HEK293T (cell line): ENCODE measurements around the gene SLC25A28.

Experiments
- ARNT ChIP-seq: fragments of 450-650 bp; IDR thresholded peaks from 2 replicates; pipeline ENCODE4 v1.6.1; 2017; ENCODE audit warnings: mild to moderate bottlenecking
- BHLHE40 ChIP-seq: fragments of 450-650 bp; IDR thresholded peaks from 2 replicates; pipeline ENCODE4 v1.6.1; 2016; ENCODE audit warnings: mild to moderate bottlenecking, moderate library complexity, borderline replicate concordance
- FOXA1 ChIP-seq: fragments of 450-650 bp; IDR thresholded peaks from 2 replicates; pipeline ENCODE4 v1.6.1; 2016; ENCODE audit warnings: mild to moderate bottlenecking
- FOXK2 ChIP-seq: fragments of 450-650 bp; IDR thresholded peaks from 2 replicates; pipeline ENCODE4 v1.6.1; 2016; ENCODE audit warnings: mild to moderate bottlenecking
- FOXM1 ChIP-seq: fragments of 450-650 bp; IDR thresholded peaks from 2 replicates; pipeline ENCODE4 v1.6.1; 2017; ENCODE audit warnings: mild to moderate bottlenecking, borderline replicate concordance
- HDGF ChIP-seq: fragments of 450-650 bp; IDR thresholded peaks from 2 replicates; pipeline ENCODE4 v1.6.1; 2017; ENCODE audit warnings: antibody characterized with exemption, borderline replicate concordance
- LEF1 ChIP-seq: fragments of 450-650 bp; IDR thresholded peaks from 2 replicates; pipeline ENCODE4 v1.6.1; 2017; ENCODE audit warnings: mild to moderate bottlenecking, borderline replicate concordance
- NFRKB ChIP-seq: fragments of 450-650 bp; IDR thresholded peaks from 2 replicates; pipeline ENCODE4 v1.6.1; 2016; ENCODE audit warnings: mild to moderate bottlenecking, moderate library complexity
- SP1 ChIP-seq: fragments of 450-650 bp; IDR thresholded peaks from 2 replicates; pipeline ENCODE4 v1.6.1; 2017
- SUZ12 ChIP-seq: fragments of 450-650 bp; IDR thresholded peaks from 2 replicates; pipeline ENCODE4 v1.6.1; 2016; ENCODE audit warnings: mild to moderate bottlenecking
- TARDBP ChIP-seq: fragments of 450-650 bp; IDR thresholded peaks from 2 replicates; pipeline ENCODE4 v1.6.1; 2016
- TF ChIP-seq, protein P1 (sequence below): fragments of 450-650 bp; IDR thresholded peaks from 2 replicates; pipeline ENCODE4 v1.6.1; 2016

DNA sequence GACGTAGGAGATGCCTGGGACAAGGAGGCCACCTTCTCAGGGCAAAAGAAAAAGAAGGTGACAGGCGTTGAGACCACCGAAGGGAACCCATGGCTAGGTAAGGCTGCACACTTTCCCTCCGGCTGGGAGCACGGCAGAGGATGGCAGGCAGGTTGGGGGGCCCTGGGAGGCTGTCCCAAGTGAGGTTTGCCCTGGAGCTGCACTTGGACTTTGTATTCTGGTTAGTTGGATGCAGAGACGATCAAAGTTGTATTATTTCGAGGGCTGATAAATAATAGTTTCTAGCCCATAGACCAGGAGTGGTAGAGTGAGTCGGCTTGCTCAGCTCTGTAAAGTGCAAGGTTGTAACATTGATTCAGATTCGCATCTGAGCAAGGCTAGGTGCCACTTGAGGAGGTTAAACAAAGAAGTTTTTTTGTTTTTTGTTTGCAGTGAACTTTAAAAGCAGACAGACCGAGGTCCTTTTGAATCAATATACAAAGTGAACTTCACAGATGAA is 39.7 kb upstream of the SLC25A28 start:
- TF ChIP-seq SP1 (no peak), NFRKB (no peak), SUZ12 (no peak), FOXM1 (no peak), HDGF (no peak), TARDBP (no peak), FOXA1 (no peak), ARNT (no peak), LEF1 (no peak), FOXK2 (no peak), BHLHE40 (no peak)
- TF ChIP-seq, protein P1, sequence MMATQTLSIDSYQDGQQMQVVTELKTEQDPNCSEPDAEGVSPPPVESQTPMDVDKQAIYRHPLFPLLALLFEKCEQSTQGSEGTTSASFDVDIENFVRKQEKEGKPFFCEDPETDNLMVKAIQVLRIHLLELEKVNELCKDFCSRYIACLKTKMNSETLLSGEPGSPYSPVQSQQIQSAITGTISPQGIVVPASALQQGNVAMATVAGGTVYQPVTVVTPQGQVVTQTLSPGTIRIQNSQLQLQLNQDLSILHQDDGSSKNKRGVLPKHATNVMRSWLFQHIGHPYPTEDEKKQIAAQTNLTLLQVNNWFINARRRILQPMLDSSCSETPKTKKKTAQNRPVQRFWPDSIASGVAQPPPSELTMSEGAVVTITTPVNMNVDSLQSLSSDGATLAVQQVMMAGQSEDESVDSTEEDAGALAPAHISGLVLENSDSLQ = no peak
